Endodermal cell (in vitro differentiated cells): Measurements from ENCODE around the gene EIF2B4. TPM values are rescaled to one million over a fixed set of nuclear protein-coding genes. Genes with fewer than 3 reads are reported as not detected.

Experiments
- DNase-seq: peaks from one replicate; pipeline ENCODE4 v3.0.0-alpha.2; 2017
- H3K27ac ChIP-seq: 2 replicates; pipeline ENCODE4 v1.5.1; 2013; ENCODE audit warnings: mild to moderate bottlenecking, low read depth, low read length, moderate library complexity
- H3K27me3 ChIP-seq: 2 replicates; pipeline ENCODE4 v1.6.1; 2013; ENCODE audit warnings: mild to moderate bottlenecking, low read length, moderate library complexity; ENCODE audit not compliant: insufficient read depth, control insufficient read depth, poor library complexity, severe bottlenecking
- H3K36me3 ChIP-seq: 2 replicates; pipeline ENCODE4 v1.7.0; 2013; ENCODE audit warnings: mild to moderate bottlenecking, low read length, moderate library complexity; ENCODE audit not compliant: control insufficient read depth, insufficient read depth
- H3K4me1 ChIP-seq: one replicate; pipeline ENCODE4 v1.7.0; 2013; ENCODE audit warnings: low read length; ENCODE audit not compliant: control insufficient read depth, insufficient read depth
- H3K4me3 ChIP-seq: 2 replicates; pipeline ENCODE4 v1.5.1; 2013; ENCODE audit warnings: mild to moderate bottlenecking, low read length, moderate library complexity
- H3K9ac ChIP-seq: 2 replicates; pipeline ENCODE4 v1.6.1; 2013; ENCODE audit warnings: mild to moderate bottlenecking, low read length, moderate library complexity; ENCODE audit not compliant: poor library complexity, severe bottlenecking; ENCODE audit errors: extremely low read depth
- H3K9me3 ChIP-seq: 2 replicates; pipeline ENCODE4 v1.6.1; 2013; ENCODE audit warnings: mild to moderate bottlenecking, low read length, moderate library complexity; ENCODE audit not compliant: control insufficient read depth
- H3K27ac Mint-ChIP-seq: 2 replicates; pipeline ENCODE4 v1.8.0; 2020; ENCODE audit warnings: mixed read lengths
- H3K27me3 Mint-ChIP-seq: 2 replicates; pipeline ENCODE4 v1.8.0; 2021; ENCODE audit warnings: mild to moderate bottlenecking, mixed read lengths; ENCODE audit not compliant: insufficient read depth
- H3K36me3 Mint-ChIP-seq: 2 replicates; pipeline ENCODE4 v1.8.0; 2020; ENCODE audit warnings: low read depth, mixed read lengths
- H3K4me1 Mint-ChIP-seq: 2 replicates; pipeline ENCODE4 v1.8.0; 2020; ENCODE audit warnings: mixed read lengths
- H3K4me3 Mint-ChIP-seq: 2 replicates; pipeline ENCODE4 v1.8.0; 2020; ENCODE audit warnings: mild to moderate bottlenecking, moderate library complexity, mixed read lengths
- H3K9me3 Mint-ChIP-seq: 2 replicates; pipeline ENCODE4 v1.8.0; 2020; ENCODE audit warnings: mild to moderate bottlenecking, mixed read lengths
- CTCF ChIP-seq: fragments of 200-600 bp; sonication (generic); conservative IDR thresholded peaks from 2 replicates; pipeline ENCODE4 v1.5.0; 2021; ENCODE audit warnings: antibody characterized with exemption, mild to moderate bottlenecking
- WGBS, 2 experiments: methylation state at CpG; one replicate each; pipeline versions ENCODE4 v1.1.5 to v1.1.7; 2013; ENCODE audit warnings: missing lambda C conversion rate in 2 of 2, mixed read lengths in 1 of 2; ENCODE audit not compliant: insufficient coverage in 1 of 2, insufficient read length in 1 of 2; 5-methylcytosine and 5-hydroxymethylcytosine counted together
- total RNA-seq, 2 donors: library from RNA; stranded (reverse); fragmentation: NEBNext Ultra II Directional in 1 of 2; extraction: Animal tissue kit (Norgen Biotek cat#: 25700) in 1 of 2; gene quantifications; 2 replicates in 1 of 2; 3 replicates in 1 of 2; pipeline ENCODE4 v1.2.1, GENCODE V29; 2021

The EIF2B4 gene
- total RNA-seq, 2 donors from 2014 or later, result 56.7 to 58.6 TPM

GRCh38 chr2:27376866-27377617 is 6.9 kb upstream of the EIF2B4 start:
- H3K36me3 Mint-ChIP-seq, result peaks cover 64% of the 10 kb centered on the region
- Histone ChIP-seq H3K4me3 (no peak overlapping the region), H3K9me3 (no peaks in the 10 kb centered on the region), H3K9ac (no peak overlapping the region), H3K4me1 (peaks cover 4% of the 10 kb centered on the region), H3K36me3 (peaks cover 82% of the 10 kb centered on the region), H3K27me3 (no peaks in the 10 kb centered on the region), H3K27ac (no peak overlapping the region)
- no peak for DNase-seq
- no peak overlapping the region for H3K4me3 Mint-ChIP-seq
- H3K4me1 Mint-ChIP-seq, result peaks cover 27% of the 10 kb centered on the region
- H3K27ac Mint-ChIP-seq, result peak overlapping the region; percentile 48
- TF ChIP-seq CTCF, result no peak
- H3K27me3 Mint-ChIP-seq, result no peaks in the 10 kb centered on the region
- H3K9me3 Mint-ChIP-seq, result no peaks in the 10 kb centered on the region
- WGBS, 2 experiments, result 80 to 81% methylated on average over 6 to 10 of the region's 10 CpGs

- Mint-ChIP-seq H3K27me3 (no peaks in the 10 kb centered on the region), H3K27ac (peak overlapping the region; percentile 48), H3K36me3 (peaks cover 58% of the 10 kb centered on the region), H3K4me1 (peaks cover 28% of the 10 kb centered on the region), H3K9me3 (no peaks in the 10 kb centered on the region), H3K4me3 (no peak overlapping the region)
- no peak for TF ChIP-seq CTCF
- Histone ChIP-seq H3K36me3 (peaks cover 74% of the 10 kb centered on the region), H3K27ac (no peak overlapping the region), H3K27me3 (no peaks in the 10 kb centered on the region), H3K9ac (no peak overlapping the region), H3K9me3 (no peaks in the 10 kb centered on the region), H3K4me1 (peaks cover 7% of the 10 kb centered on the region), H3K4me3 (no peak overlapping the region)
- no peak for DNase-seq
- 96 to 100% methylated on average over 8 to 16 of the region's 16 CpGs for WGBS, 2 experiments
These were observed 6.2 kb upstream of the EIF2B4 start for GRCh38 chr2:27376151-27376865.

GRCh38 chr2:27375513-27376099 is 5.5 kb upstream of the EIF2B4 start:
- Histone ChIP-seq H3K36me3 (peaks cover 69% of the 10 kb centered on the region), H3K9ac (no peak overlapping the region), H3K4me3 (no peak overlapping the region), H3K27me3 (no peaks in the 10 kb centered on the region), H3K4me1 (peaks cover 7% of the 10 kb centered on the region), H3K27ac (no peak overlapping the region), H3K9me3 (no peaks in the 10 kb centered on the region)
- Mint-ChIP-seq H3K4me3 (no peak overlapping the region), H3K4me1 (peaks cover 26% of the 10 kb centered on the region), H3K36me3 (peaks cover 58% of the 10 kb centered on the region), H3K27me3 (no peaks in the 10 kb centered on the region), H3K9me3 (no peaks in the 10 kb centered on the region), H3K27ac (no peak overlapping the region)
- no peak for DNase-seq
- TF ChIP-seq CTCF, result no peak
- WGBS, 2 experiments, result 94 to 96% methylated on average over 10 to 20 of the region's 20 CpGs
